HS-27A (cell line): ENCODE measurements around the gene ANAPC5.
A peak's percentile ranks its signal among the peaks of the same experiment; 100 is the strongest.
"Not testable (repeated sequence)": the region's sequence is repeated elsewhere in the genome, so short reads cannot be mapped to it uniquely, and the experiment has no call there.

Experiments used
- DNase-seq: peaks from one replicate; pipeline ENCODE4 v3.0.0-alpha.2; 2012; ENCODE audit warnings: low read depth, missing footprints

ANAPC5 gene

DNA sequence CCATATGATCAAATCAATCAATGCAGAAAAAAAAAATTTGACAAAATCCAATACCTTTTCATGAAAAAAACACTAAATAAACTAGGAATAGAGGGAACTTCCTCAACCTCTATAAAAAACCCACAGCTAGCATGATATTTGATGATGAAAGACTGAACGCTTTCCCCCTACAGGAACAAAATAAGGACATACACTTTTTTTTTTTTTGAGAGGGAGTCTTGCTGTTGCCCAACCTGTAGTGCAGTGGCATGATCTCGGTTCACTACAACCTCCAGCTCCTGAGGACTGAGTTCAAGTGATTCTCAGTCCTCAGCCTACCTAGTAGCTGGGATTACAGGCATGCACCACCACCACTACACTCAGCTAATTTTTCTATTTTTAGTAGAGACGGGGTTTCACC lies 37.8 kb downstream of the ANAPC5 start:
- DNase-seq, result no peak

GRCh38 chr12:121310231-121310630 lies 42.0 kb downstream of the ANAPC5 start:
- DNase-seq, result not testable (repeated sequence)

DNA sequence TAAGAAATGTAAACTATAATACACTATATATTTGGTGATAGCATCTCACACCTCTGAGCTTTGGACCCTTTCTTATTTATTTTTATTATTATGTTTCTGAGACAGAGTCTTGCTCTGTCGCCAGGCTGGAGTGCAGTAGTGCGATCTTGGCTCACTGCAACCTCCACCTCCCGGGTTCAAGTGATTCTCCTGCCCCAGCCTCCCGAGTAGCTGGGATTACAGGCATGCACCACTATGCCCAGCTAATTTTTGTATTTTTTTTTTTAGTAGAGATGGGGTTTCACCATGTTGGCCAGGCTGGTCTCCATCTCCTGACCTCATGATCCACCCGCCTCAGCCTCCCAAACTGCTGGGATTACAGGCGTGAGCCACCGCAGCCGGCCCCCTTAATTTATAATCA lies 44.8 kb downstream of the ANAPC5 start:
- not testable (repeated sequence) for DNase-seq

DNA sequence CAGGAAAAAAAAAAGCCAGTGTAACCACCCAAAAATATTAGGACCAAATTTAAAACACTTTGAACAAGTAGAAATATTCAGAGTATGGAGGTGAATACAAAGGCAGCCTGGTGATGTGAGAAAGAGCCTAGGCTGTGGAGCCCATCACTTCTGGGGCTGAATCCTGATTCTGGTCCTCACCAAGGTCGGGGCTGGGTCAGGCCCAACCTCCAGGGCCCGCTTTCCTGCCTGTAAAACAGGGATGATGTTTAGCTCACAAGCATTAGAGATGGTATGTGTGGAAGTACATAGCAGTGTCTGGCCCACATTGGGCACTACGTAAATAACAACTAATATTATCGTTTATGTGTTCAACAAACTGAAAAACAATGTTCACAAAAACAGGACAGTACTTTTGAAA lies 47.9 kb downstream of the ANAPC5 start:
- DNase-seq, result no peak

DNA sequence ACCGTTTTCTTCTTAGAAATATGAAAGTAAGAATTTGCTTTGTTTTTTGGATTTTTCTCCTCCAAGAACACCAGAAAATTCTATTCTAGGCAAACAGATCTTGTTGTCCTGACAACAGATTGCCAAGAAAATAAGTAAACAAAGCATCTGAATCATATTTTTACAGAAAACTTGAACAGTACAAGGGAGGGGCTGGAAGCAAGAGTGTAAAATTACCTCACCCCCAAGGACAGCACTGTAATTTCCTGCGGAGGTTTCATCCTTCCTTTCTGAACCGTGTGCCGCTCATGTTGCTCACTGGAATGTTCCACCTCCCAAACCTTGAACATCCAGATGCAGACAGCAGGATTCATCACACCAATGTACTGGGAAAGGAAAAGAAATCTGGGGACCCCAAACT lies 50.3 kb downstream of the ANAPC5 start:
- no peak for DNase-seq

DNA sequence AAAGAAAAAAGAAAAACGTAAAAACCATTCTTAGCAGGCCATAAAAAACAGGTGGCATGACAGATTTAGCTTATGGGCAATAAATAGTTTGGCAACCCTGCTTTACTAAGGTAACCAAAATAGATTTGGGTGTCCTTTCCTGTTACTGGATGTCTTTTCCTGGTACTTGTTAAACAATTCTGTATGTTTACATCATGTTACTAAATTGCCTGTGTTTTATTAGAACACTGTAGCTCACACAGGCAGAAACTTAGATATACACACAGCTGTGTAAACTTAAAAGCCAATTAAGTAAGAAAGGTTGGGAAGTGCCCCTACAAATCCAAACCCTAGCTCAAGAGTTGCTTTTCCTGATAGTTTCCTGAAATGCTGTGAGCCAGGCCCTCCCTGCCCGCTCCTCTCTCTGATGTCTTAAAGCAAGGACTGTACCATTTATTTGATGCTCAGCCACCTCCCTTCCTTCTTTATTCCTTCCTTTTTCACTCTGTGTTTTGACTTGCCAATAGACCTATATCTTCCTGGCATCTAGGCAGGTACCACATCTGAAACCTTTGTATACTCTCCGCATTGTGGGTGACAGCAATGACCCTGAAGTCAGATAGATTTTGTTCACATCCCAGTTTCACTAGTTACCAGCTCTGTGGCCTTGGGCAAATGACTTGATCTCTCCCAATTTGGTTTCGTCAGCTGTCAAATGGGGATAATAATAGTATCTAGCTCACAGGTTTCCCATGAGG lies 52.0 kb downstream of the ANAPC5 start:
- DNase-seq, result no peak

- DNase-seq, result no peak
Measured at GRCh38 chr12:121299662-121300061, 52.5 kb downstream of the ANAPC5 start.

DNA sequence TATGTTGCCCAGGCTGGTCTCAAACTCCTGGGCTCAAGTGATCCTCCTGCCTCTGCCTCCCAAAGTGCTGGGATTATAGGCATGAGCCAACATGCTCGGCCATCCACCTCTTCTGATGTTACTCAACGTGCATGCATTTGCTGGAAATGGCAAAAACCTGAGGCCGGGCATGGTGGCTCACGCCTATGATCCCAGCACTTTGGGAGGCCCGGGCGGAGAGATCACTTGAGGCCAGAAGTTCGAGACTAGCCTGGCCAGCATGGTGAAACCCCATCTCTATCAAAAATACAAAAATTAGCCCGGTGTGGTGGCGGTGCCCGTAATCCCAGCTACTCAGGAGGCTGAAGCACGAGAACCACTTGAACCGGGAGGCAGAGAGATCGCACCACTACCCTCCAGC lies 53.8 kb downstream of the ANAPC5 start:
- not testable (repeated sequence) for DNase-seq

DNA sequence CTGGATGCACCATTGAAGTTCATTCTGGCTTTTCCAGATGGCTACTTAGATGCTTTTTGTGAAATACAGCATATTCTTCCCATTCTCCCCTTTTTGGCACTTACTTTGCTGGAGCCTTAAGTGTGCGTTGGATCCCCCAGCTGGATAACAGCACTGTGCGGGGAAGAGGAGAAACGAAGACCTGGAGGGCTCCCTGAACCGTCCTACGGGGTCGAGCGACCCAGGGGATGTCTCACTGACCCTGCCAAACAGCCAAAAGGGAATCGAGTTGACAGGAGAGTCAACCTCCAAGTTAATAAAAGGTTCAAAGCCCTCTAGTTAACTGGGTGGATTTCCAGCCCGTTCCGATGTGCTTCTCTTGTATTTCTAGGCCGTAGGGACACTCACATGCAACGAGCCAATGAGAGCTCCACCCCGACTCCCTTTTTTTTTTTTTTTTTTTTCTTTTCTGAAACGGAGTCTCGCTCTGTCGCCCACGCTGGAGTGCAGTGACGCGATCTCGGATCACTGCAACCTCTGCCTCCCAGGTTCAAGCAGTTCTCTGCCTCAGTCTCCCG lies 54.7 kb downstream of the ANAPC5 start:
- no peak for DNase-seq

GRCh38 chr12:121296618-121297434 lies 55.4 kb downstream of the ANAPC5 start, which contains the start of gene CAMKK2:
Gene CAMKK2, minus strand, starts transcription at chr12:121296709. Its CDS starts 22,183 bp downstream, at chr12:121274526.
- peak; percentile 35 for DNase-seq

- no peak for DNase-seq
Measured at GRCh38 chr12:121295746-121296617, 56.2 kb downstream of the ANAPC5 start.

DNA sequence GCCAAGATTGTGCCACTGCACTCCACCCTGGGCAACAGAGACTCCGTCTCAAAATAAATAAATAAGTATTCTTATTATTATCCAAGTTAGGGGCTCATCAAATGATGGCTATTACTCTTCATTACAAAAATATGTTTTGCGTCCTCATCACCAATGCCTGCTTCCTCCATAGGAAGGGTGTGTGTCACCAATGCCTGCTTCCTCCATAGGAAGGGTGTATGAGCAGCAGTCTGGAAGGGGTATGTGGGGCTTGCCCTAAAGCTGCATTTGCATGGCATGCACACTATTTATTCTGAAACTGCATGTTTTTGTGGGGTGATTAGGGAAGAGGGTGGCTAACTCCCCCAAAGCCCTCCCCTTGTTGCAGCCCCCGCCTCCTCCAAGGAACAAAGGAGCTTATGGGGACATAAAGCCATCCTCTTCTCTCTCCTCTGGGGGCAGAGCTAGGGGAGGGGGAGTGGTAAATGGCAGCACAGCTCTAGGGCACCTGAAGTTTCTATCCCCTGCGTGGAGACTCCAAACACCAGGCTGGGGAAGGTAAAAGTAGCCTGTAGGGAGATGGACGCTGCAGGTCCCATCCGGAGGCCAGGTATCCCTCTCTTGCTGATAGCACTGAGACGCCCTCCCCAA lies 57.0 kb downstream of the ANAPC5 start:
- DNase-seq, result no peak

- DNase-seq, result no peak
Measured at GRCh38 chr12:121294151-121294889, 57.9 kb downstream of the ANAPC5 start.

GRCh38 chr12:121293603-121294002 lies 58.6 kb downstream of the ANAPC5 start:
- DNase-seq, result no peak

DNA sequence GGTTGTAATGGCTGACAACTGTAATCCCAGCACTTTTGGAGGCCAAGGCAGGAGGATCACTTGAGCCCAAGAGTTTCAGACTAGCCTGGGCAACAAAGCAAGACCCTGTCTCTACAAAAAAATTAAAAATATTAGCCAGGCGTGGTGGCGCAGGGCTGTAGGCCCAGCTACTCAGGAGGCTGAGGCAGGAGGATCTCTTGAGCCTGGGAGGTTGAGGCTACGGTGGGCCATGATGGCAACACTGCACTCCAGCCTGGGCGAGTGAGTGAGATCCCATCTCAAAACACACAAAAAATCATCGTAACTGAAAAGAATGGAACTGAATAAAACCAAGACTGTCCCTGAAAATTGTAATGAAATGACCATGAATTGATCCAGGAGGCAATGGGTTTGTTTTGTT lies 61.8 kb downstream of the ANAPC5 start:
- no peak for DNase-seq

DNA sequence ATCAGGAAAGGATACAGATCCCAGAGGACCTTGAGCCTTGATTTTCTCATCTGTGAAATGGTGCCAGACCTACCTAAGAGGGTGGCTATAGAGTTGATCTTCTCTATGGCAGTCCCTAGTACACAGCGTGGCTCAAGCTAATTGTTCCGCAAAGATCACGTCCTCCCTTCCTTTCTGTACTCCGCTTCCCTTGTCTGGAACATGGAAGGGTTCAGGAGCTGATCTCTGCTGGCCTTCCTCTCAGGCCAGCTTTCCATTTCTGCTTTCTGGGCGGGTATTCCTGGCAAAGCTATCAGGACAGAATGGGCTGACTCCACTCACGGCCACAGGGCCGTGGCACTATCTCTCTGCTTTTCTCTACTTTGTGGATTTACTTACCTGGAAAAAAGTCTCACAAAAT lies 62.2 kb downstream of the ANAPC5 start:
- DNase-seq, result no peak

- no peak for DNase-seq
Measured at GRCh38 chr12:121288986-121289385, 63.2 kb downstream of the ANAPC5 start.

DNA sequence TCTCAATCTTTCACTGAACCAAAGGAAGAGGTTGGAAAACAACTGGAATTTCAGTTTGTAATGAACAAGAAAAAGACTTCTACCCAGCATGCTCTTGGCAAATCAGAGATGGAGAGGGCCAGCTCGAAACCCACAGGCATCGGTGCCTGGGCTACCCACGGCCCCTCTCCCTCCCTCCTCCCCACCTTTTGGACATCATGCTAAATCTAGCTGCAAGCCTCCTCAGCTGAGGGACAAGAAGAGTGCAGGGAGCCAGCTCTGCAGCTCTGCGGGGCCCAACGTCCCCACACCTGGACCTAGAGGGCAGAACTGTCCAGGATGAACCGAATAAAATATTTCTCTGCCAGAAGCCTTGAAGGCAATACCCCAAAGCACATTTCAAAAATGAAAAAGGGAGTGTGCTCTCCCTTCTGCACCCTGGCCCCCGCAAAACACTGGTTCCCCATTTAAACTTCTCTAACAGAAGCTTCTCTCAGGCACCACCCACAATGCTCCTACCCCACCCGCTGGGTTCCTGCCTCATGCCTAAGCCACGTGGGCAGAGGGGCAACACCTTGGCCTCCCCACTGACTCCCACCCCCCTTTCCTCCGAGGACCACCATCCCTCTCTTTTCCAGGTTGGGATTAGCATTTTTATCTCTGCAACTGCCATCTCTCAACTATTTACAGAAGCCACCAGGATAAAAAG lies 63.9 kb downstream of the ANAPC5 start:
- DNase-seq, result no peak

GRCh38 chr12:121287267-121287954 lies 64.8 kb downstream of the ANAPC5 start:
- DNase-seq, result no peak

GRCh38 chr12:121285856-121286255 lies 66.4 kb downstream of the ANAPC5 start:
- DNase-seq, result no peak
